Endothelial cell of umbilical vein (primary cell): ENCODE measurements around the gene UNC45A. TPM values are rescaled to one million over a fixed set of nuclear protein-coding genes. Genes with fewer than 3 reads are reported as not detected.

Source experiments
- BruUV-seq: library from RNA; stranded (reverse); fragments of 400-500 nt; replicated peaks from 2 replicates; lab custom pipeline; 2021; lab: Mats Ljungman, UMichigan
- CTCF ChIA-PET: fragments of 300-600, 350-600 bp; sonication (Branson Sonifier 250); formaldehyde crosslinking; loops from one replicate; lab custom pipeline; 2021; ENCODE audit warnings: antibody characterized with exemption, inconsistent platforms; lab: Charles Lee
- POLR2A ChIA-PET: fragments of 300-600, 350-600 bp; sonication (Branson Sonifier 250); formaldehyde crosslinking; loops from one replicate; lab custom pipeline; 2021; ENCODE audit warnings: antibody characterized with exemption, inconsistent platforms; lab: Charles Lee
- DNase-seq: peaks from one replicate; pipeline ENCODE4 v3.0.0-alpha.2; 2011; ENCODE audit warnings: low read depth, low spot score
- FAIRE-seq: peaks from 2 replicates; lab custom pipeline; 2011; peaks lifted over from hg19 to GRCh38; lab: Jason Lieb, UNC
- H2AFZ ChIP-seq: 2 replicates; pipeline ENCODE4 v1.6.0; 2012; ENCODE audit warnings: low read depth, low read length, control low read depth, inconsistent platforms
- H3K27ac ChIP-seq: 2 replicates; pipeline ENCODE4 v1.5.1; 2011; ENCODE audit warnings: low read depth, mild to moderate bottlenecking, control low read depth, low read length, moderate library complexity; ENCODE audit not compliant: insufficient read depth
- H3K27me3 ChIP-seq, 2 experiments: 2 replicates each; pipeline versions ENCODE4 v1.6.0 to v1.6.1; 2011; ENCODE audit warnings: low read length in 2 of 2, mixed read lengths in 1 of 2; ENCODE audit not compliant: control insufficient read depth in 2 of 2, insufficient read depth in 2 of 2
- H3K36me3 ChIP-seq, 2 experiments: 2 replicates in 1 of 2; 3 replicates in 1 of 2; pipeline ENCODE4 v1.5.1; 2011; ENCODE audit warnings: low read length in 2 of 2, mild to moderate bottlenecking in 1 of 2, moderate library complexity in 1 of 2; ENCODE audit not compliant: control insufficient read depth in 2 of 2, insufficient read depth in 2 of 2; ENCODE audit errors: extremely low read depth in 1 of 2
- H3K4me1 ChIP-seq: 3 replicates; pipeline ENCODE4 v1.5.1; 2011; ENCODE audit warnings: mild to moderate bottlenecking, low read length; ENCODE audit not compliant: control insufficient read depth, insufficient read depth; ENCODE audit errors: extremely low read depth
- H3K4me2 ChIP-seq: 2 replicates; pipeline ENCODE4 v1.6.1; 2011; ENCODE audit warnings: low read length, control low read depth, mixed read lengths; ENCODE audit not compliant: insufficient read depth
- H3K4me3 ChIP-seq, 3 experiments: fragments of 200-600 bp in 1 of 3; sonication (generic), shearing (Covaris generic) in 1 of 3; replicated peaks in 1 of 3; 2 replicates each; pipeline ENCODE4 v1.5.1; 2011 to 2016; ENCODE audit warnings: control low read depth in 3 of 3, low read length in 3 of 3, mild to moderate bottlenecking in 2 of 3, inconsistent platforms in 1 of 3, low read depth in 1 of 3, moderate library complexity in 1 of 3; ENCODE audit not compliant: insufficient read depth in 1 of 3
- H3K79me2 ChIP-seq: 2 replicates; pipeline ENCODE4 v1.6.0; 2012; ENCODE audit warnings: low read length, inconsistent platforms; ENCODE audit not compliant: control insufficient read depth, insufficient read depth
- H3K9ac ChIP-seq: replicated peaks from 2 replicates; pipeline ENCODE3; 2011; ENCODE audit warnings: low read length, control low read depth; ENCODE audit not compliant: insufficient read depth; ENCODE audit errors: extremely low read depth
- H3K9me1 ChIP-seq: replicated peaks from 3 replicates; pipeline ENCODE4 v1.6.0; 2011; ENCODE audit warnings: mild to moderate bottlenecking, low read length; ENCODE audit not compliant: control insufficient read depth, insufficient read depth; ENCODE audit errors: extremely low read depth
- H3K9me3 ChIP-seq: replicated peaks from 2 replicates; pipeline ENCODE4 v1.5.1; 2012; ENCODE audit warnings: low read length, inconsistent platforms; ENCODE audit not compliant: control insufficient read depth, insufficient read depth
- H4K20me1 ChIP-seq: replicated peaks from 2 replicates; pipeline ENCODE3; 2011; ENCODE audit warnings: mild to moderate bottlenecking, low read length; ENCODE audit not compliant: control insufficient read depth, insufficient read depth; ENCODE audit errors: extremely low read depth
- CTCF ChIP-seq, 2 donors: IDR thresholded peaks; 1 replicate in 1 of 2; 2 replicates in 1 of 2; pipeline ENCODE4 v1.5.1; 2011; ENCODE audit warnings: low read length in 2 of 2, mild to moderate bottlenecking in 2 of 2, moderate library complexity in 2 of 2, control low read depth in 1 of 2, inconsistent platforms in 1 of 2, low read depth in 1 of 2; ENCODE audit not compliant: insufficient read depth in 1 of 2; ENCODE audit errors: extremely low read depth in 1 of 2
- EZH2 ChIP-seq: IDR thresholded peaks from 2 replicates; pipeline ENCODE4 v1.6.1; 2012; ENCODE audit warnings: borderline replicate concordance, low read depth, mild to moderate bottlenecking, moderate library complexity, low read length, inconsistent platforms; ENCODE audit not compliant: severe bottlenecking
- FOS ChIP-seq: IDR thresholded peaks from 2 replicates; pipeline ENCODE4 v1.6.1; 2011; ENCODE audit warnings: mild to moderate bottlenecking, low read length, moderate library complexity, borderline replicate concordance; ENCODE audit not compliant: insufficient read depth
- GATA2 ChIP-seq: IDR thresholded peaks from 2 replicates; pipeline ENCODE4 v1.7.0; 2011; ENCODE audit warnings: low read depth, mild to moderate bottlenecking, moderate library complexity, mixed read lengths, low read length; ENCODE audit not compliant: insufficient read length, insufficient read depth
- JUN ChIP-seq: IDR thresholded peaks from 2 replicates; pipeline ENCODE4 v1.6.1; 2011; ENCODE audit warnings: borderline replicate concordance, low read depth; ENCODE audit not compliant: insufficient read length, insufficient read depth
- MAX ChIP-seq: IDR thresholded peaks from 2 replicates; pipeline ENCODE4 v1.6.1; 2011; ENCODE audit not compliant: insufficient read depth, insufficient read length
- MYC ChIP-seq: IDR thresholded peaks from one replicate; pipeline ENCODE4 v1.6.1; 2011; ENCODE audit warnings: mild to moderate bottlenecking, low read depth, low read length
- POLR2A ChIP-seq: IDR thresholded peaks from 2 replicates; pipeline ENCODE4 v1.6.1; 2012; ENCODE audit warnings: low read depth, mild to moderate bottlenecking, control low read depth, low read length
- POLR2AphosphoS5 ChIP-seq: IDR thresholded peaks from 2 replicates; pipeline ENCODE4 v1.6.1; 2012; ENCODE audit warnings: low read depth, mild to moderate bottlenecking, control low read depth, low read length, moderate library complexity; ENCODE audit not compliant: insufficient read depth
- dilution Hi-C: fragments of 300-500 bp; cut with MboI; formaldehyde crosslinking; loops from one replicate; pipeline ENCODE4 v1.15.0; 2019; ENCODE audit warnings: low sequenced_read_pairs; ENCODE audit not compliant: extremely low pct_ligation_motif_present
- intact Hi-C: fragments of 100-400 bp; cut with micrococcal nuclease; formaldehyde crosslinking; loops from one replicate; pipeline ENCODE4 v1.10.0; 2022
- polyA plus RNA-seq, 4 experiments: library from polyadenylated mRNA; depleted of rRNA in 3 of 4; stranded (reverse) in 3 of 4; unstranded in 1 of 4; fragments of >200 nt; gene quantifications; 2 replicates each; pipeline versions ENCODE4 v1.2.1 to v1.2.3, GENCODE V29; 2011 to 2012; ENCODE audit warnings: missing spikeins in 1 of 4
- total RNA-seq: library from RNA; stranded (reverse); gene quantifications from 2 replicates; pipeline ENCODE4 v1.2.3, GENCODE V29; 2021

Gene UNC45A
- total and polyA plus RNA-seq, 2 donors (not counting 3 experiments of a cell fraction or from before 2014, with no cell fraction given) = 103 to 106 TPM

GRCh38 chr15:90889313-90889730 lies 45.8 kb upstream of the UNC45A start:
- no TSS peak for BruUV-seq
- dilution Hi-C loops = no loop called here
- H3K27ac ChIP-seq = no peak overlapping the region
- H3K4me3 ChIP-seq = no peak overlapping the region
- no peak overlapping the region for H3K4me2 ChIP-seq
- H2AFZ ChIP-seq = no peak overlapping the region
- H3K27me3 ChIP-seq = no peaks in the 10 kb centered on the region
- H3K9me3 ChIP-seq = no peaks in the 10 kb centered on the region
- CTCF ChIA-PET = interaction anchor here (1.5 to 3.7 kb wide), 2 partner anchors 43 to 241 kb away, joined by 3 to 18 read pairs; partner anchors contain the start of gene HDDC3
- POLR2A ChIA-PET = no interaction called here
- H3K9ac ChIP-seq = no peak overlapping the region
- no peak for DNase-seq
- peaks cover 9 to 47% of the 10 kb centered on the region in 2 experiments for H3K36me3 ChIP-seq
- no peaks in the 10 kb centered on the region for H3K9me1 ChIP-seq
- H4K20me1 ChIP-seq = no peaks in the 10 kb centered on the region
- peaks cover 17% of the 10 kb centered on the region for H3K4me1 ChIP-seq
- no peak for TF ChIP-seq EZH2
- TF ChIP-seq JUN = no peak
- no peak for TF ChIP-seq GATA2
- TF ChIP-seq CTCF (IDR thresholded peaks at IDR 0.05; ENCODE audit: extremely low read depth in 1 of 2, insufficient read depth in 1 of 2, low read depth in 1 of 2, low read length in 2 of 2) = no peak
- no peak for TF ChIP-seq MAX
- TF ChIP-seq FOS = no peak
- TF ChIP-seq MYC = no peak
- TF ChIP-seq POLR2AphosphoS5 = no peak
- TF ChIP-seq POLR2A = no peak
- FAIRE-seq = no peak
- intact Hi-C loops = loop anchor here (5.0 to 10.0 kb wide), 2 partner anchors 355 to 392 kb away; no protein-coding TSS in a partner anchor
- H3K79me2 ChIP-seq = peaks cover 15% of the 10 kb centered on the region
